Left ventricle myocardium inferior (tissue), 1 donor: ENCODE data around the gene ITGBL1. TPM values are rescaled to one million over a fixed set of nuclear protein-coding genes. Genes with fewer than 3 reads are reported as not detected.

ENCODE experiments used
- DNase-seq: peaks from one replicate; pipeline ENCODE4 v3.0.0-alpha.2; 2020
- H3K27ac ChIP-seq: fragments of 200-600 bp; replicated peaks from 2 replicates; pipeline ENCODE4 v1.8.0; 2021
- H3K27me3 ChIP-seq: fragments of 200-600 bp; 2 replicates; pipeline ENCODE4 v1.8.0; 2021; ENCODE audit warnings: low read depth
- H3K36me3 ChIP-seq: fragments of 200-600 bp; 2 replicates; pipeline ENCODE4 v1.8.0; 2021
- H3K4me1 ChIP-seq: fragments of 200-600 bp; 2 replicates; pipeline ENCODE4 v1.8.0; 2021
- H3K4me3 ChIP-seq: fragments of 200-600 bp; 2 replicates; pipeline ENCODE4 v1.8.0; 2021; ENCODE audit warnings: mild to moderate bottlenecking, moderate library complexity
- H3K9me3 ChIP-seq: fragments of 200-600 bp; replicated peaks from 2 replicates; pipeline ENCODE4 v1.8.0; 2021
- intact Hi-C: fragments of 100-400 bp; cut with micrococcal nuclease; formaldehyde crosslinking; loops from one replicate; pipeline ENCODE4 v1.11.0; 2022
- total RNA-seq: library from RNA; stranded (reverse); fragmentation: NEBNext Ultra II Directional; extraction: Animal tissue kit (Norgen Biotek cat#: 25700); gene quantifications from one replicate; pipeline ENCODE4 v1.2.1, GENCODE V29; 2021
- TF ChIP-seq, protein P1 (sequence below): fragments of 200-600 bp; IDR thresholded peaks from 2 replicates; pipeline ENCODE4 v1.8.0; 2021; ENCODE audit warnings: antibody characterized with exemption, mild to moderate bottlenecking, borderline replicate concordance
- donor health status: DM: no; HTN: yes; CAD: no; lungs with severe emphysema.

The ITGBL1 gene
- total RNA-seq, 1 donor from 2014 or later, result 2.2 TPM

DNA sequence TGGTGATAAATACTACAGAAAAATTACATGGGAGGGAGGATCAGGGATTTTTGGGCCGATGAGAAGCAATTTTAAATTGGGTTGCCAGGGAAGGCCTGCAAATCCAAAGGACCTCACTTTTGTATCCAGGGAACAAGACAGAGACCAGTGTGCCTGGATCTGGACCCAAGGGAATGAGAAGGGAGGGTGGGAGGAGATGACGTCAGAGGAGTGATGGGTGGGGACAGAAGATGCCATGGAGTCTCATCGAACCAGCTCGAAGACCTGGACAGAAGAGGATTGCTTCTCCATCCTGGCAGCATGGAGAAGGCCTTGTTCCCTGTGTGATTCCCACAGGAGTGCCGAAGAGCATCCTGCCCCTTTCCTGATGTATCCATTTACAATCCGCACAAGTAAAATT, 68.9 kb downstream of the ITGBL1 start:
- H3K9me3 ChIP-seq, result no peaks in the 10 kb centered on the region
- no peaks in the 10 kb centered on the region for H3K36me3 ChIP-seq
- intact Hi-C loops, result no loop called here
- H3K27me3 ChIP-seq, result no peaks in the 10 kb centered on the region
- no peak overlapping the region for H3K4me3 ChIP-seq
- H3K27ac ChIP-seq, result no peak overlapping the region
- no peak for DNase-seq
- peaks cover 6% of the 10 kb centered on the region for H3K4me1 ChIP-seq
- TF ChIP-seq, protein P1, sequence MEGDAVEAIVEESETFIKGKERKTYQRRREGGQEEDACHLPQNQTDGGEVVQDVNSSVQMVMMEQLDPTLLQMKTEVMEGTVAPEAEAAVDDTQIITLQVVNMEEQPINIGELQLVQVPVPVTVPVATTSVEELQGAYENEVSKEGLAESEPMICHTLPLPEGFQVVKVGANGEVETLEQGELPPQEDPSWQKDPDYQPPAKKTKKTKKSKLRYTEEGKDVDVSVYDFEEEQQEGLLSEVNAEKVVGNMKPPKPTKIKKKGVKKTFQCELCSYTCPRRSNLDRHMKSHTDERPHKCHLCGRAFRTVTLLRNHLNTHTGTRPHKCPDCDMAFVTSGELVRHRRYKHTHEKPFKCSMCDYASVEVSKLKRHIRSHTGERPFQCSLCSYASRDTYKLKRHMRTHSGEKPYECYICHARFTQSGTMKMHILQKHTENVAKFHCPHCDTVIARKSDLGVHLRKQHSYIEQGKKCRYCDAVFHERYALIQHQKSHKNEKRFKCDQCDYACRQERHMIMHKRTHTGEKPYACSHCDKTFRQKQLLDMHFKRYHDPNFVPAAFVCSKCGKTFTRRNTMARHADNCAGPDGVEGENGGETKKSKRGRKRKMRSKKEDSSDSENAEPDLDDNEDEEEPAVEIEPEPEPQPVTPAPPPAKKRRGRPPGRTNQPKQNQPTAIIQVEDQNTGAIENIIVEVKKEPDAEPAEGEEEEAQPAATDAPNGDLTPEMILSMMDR, result no peak

DNA sequence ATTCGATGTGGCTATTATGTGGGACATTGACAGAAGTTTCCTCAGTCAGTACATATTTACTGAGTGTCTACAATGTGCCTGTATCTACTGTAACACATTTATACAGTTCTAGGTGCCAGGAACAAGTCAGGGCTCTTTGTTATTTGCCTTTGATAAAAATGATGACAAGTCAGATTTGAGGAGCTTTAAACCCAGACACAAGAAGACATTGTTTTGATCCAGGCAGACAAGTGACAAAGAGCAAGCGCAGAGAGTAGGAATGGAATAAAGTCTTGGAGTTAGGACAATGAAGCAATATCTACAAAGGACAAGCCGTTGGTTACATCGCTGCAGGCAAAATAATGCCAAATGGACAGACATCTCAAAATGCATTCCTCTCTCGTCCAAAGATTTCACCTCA, 70.1 kb downstream of the ITGBL1 start:
- H3K4me1 ChIP-seq, result peaks cover 6% of the 10 kb centered on the region
- H3K27me3 ChIP-seq, result no peaks in the 10 kb centered on the region
- no peak for DNase-seq
- intact Hi-C loops, result no loop called here
- no peaks in the 10 kb centered on the region for H3K9me3 ChIP-seq
- H3K36me3 ChIP-seq, result no peaks in the 10 kb centered on the region
- no peak overlapping the region for H3K4me3 ChIP-seq
- TF ChIP-seq, protein P1, result no peak
- H3K27ac ChIP-seq, result no peak overlapping the region

DNA sequence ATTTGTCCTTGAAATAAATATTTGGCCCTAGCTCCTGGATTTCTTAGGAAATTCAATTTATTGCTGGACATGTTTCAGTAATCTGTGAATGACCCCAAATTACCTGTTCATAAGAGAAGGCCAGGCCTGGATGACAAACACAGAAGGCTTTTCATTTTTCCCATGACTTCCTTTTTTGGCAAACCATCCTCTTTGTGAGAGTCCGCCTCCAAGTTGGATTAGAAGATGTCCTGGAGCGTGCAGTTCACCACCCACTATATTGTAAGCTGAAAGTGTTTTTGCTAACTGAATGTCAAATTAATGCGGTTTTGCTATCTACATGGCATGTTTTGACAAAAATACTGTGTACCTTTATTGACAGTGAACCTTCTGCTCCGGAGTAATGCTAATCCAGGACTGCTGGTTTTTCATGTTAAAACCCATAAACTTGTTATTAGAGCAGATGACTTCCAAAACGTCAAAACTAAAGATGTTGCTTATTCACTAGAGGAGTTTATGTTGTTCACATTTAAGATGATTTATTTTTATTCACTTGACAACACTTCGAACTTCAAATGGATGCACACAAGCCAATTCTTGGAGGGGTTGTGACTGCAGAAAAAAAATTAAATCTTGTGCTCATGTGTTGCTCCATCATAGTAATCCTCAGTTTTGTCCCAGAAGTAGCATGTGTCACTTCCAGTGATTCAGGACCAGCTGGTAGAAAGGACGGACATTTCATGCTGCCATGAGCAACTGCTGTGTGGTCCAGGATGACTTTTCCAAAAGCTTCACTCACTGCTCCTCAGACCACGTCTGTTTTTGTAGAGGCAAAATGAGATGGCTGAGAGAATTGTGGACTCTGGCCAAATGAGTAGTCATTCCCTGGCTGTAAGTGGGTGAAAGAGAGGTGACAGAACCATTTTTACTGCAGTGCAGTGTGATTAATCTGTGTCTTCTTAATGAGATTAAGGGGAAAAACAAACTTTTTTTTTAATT, 71.0 kb downstream of the ITGBL1 start:
- intact Hi-C loops, result no loop called here
- no peak for DNase-seq
- TF ChIP-seq, protein P1, result no peak
- peaks cover 6% of the 10 kb centered on the region for H3K4me1 ChIP-seq
- no peaks in the 10 kb centered on the region for H3K27me3 ChIP-seq
- H3K4me3 ChIP-seq, result no peak overlapping the region
- no peaks in the 10 kb centered on the region for H3K9me3 ChIP-seq
- no peaks in the 10 kb centered on the region for H3K36me3 ChIP-seq
- H3K27ac ChIP-seq, result no peak overlapping the region

DNA sequence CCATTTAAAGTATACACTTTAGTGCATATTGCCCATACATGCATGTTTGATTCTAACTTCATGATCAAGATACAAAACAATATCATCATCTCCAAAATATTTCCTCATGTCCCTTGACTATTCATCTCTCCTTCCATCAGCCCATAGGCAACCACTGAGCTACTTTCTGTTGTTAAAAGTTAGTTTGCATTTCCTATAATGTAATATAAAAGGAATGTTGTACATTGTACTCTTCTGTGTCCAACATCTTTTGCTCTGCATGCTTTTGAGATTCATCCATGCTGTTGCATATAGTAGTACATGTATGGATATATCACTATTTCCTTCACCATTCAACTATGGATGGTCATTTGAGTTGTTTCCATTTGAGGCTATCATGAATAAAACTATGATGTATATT, 74.7 kb downstream of the ITGBL1 start:
- no peak overlapping the region for H3K27ac ChIP-seq
- intact Hi-C loops, result no loop called here
- no peaks in the 10 kb centered on the region for H3K9me3 ChIP-seq
- DNase-seq, result no peak
- H3K27me3 ChIP-seq, result no peaks in the 10 kb centered on the region
- H3K4me3 ChIP-seq, result no peak overlapping the region
- TF ChIP-seq, protein P1, result no peak
- H3K4me1 ChIP-seq, result peaks cover 6% of the 10 kb centered on the region
- H3K36me3 ChIP-seq, result no peaks in the 10 kb centered on the region

DNA sequence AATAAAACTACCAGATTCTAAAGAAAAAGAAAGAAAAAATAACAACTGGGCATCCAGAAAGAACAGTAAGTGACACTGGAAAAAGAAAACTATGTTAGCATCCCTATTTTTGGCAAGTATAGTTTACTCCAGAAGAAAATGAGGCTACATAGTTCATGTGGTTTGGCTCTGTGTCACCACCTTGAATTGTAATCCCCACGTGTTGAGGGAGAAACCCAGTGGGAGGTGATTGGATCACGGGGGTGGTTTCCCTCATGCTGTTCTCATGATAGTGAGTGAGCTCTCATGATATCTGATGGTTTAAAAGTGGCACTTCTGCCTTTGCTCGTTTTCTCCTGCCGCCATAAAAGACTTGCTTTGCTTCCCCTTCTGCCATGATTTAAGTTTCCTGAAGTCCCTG, 76.9 kb downstream of the ITGBL1 start:
- H3K4me1 ChIP-seq, result no peaks in the 10 kb centered on the region
- intact Hi-C loops, result no loop called here
- no peak overlapping the region for H3K27ac ChIP-seq
- no peak for DNase-seq
- no peak overlapping the region for H3K4me3 ChIP-seq
- H3K36me3 ChIP-seq, result no peaks in the 10 kb centered on the region
- no peaks in the 10 kb centered on the region for H3K9me3 ChIP-seq
- H3K27me3 ChIP-seq, result no peaks in the 10 kb centered on the region
- TF ChIP-seq, protein P1, result no peak
